Measurements from ENCODE around the gene KCNK3. TPM values are rescaled to one million over a fixed set of nuclear protein-coding genes. Genes with fewer than 3 reads are reported as not detected.

The KCNK3 gene
- total and polyA plus RNA-seq, 2 donors (not counting 3 experiments of a cell fraction or from before 2014, with no cell fraction given): not detected

GRCh38 chr2:26651470-26651771, 41.1 kb upstream of the KCNK3 start:
- Histone ChIP-seq H3K9me3 (replicated peaks; ENCODE audit: control insufficient read depth, insufficient read depth, low read length) (no peaks in the 10 kb centered on the region), H3K27me3 (ENCODE audit: control insufficient read depth in 2 of 2, insufficient read depth in 2 of 2, low read length in 2 of 2) (no peaks in the 10 kb centered on the region), H2AFZ (ENCODE audit: low read depth, low read length) (no peak overlapping the region), H3K4me2 (ENCODE audit: insufficient read depth, low read length) (no peak overlapping the region), H3K27ac (ENCODE audit: insufficient read depth, low read depth, low read length) (no peak overlapping the region), H3K9ac (replicated peaks; ENCODE audit: extremely low read depth, insufficient read depth, low read length) (no peak overlapping the region), H3K79me2 (ENCODE audit: control insufficient read depth, insufficient read depth, low read length) (no peaks in the 10 kb centered on the region), H3K4me1 (ENCODE audit: control insufficient read depth, extremely low read depth, insufficient read depth, low read length) (no peaks in the 10 kb centered on the region), H3K4me3 (replicated peaks in 1 of 3; ENCODE audit: insufficient read depth in 1 of 3, low read depth in 1 of 3, low read length in 3 of 3) (no peak overlapping the region), H3K9me1 (replicated peaks; ENCODE audit: control insufficient read depth, extremely low read depth, insufficient read depth, low read length) (no peaks in the 10 kb centered on the region), H3K36me3 (ENCODE audit: control insufficient read depth in 2 of 2, extremely low read depth in 1 of 2, insufficient read depth in 2 of 2, low read length in 2 of 2) (no peaks in the 10 kb centered on the region), H4K20me1 (replicated peaks; ENCODE audit: control insufficient read depth, extremely low read depth, insufficient read depth, low read length) (no peaks in the 10 kb centered on the region)
- intact Hi-C loops (cut with micrococcal nuclease) (no loop called here), dilution Hi-C loops (cut with MboI; ENCODE audit: extremely low pct_ligation_motif_present, low sequenced_read_pairs) (no loop called here)
- BruUV-seq (replicated peaks): no TSS peak
- TF ChIP-seq EZH2 (IDR thresholded peaks at IDR 0.05; ENCODE audit: borderline replicate concordance, low read depth, low read length, severe bottlenecking) (no peak), CTCF (IDR thresholded peaks at IDR 0.05; ENCODE audit: extremely low read depth in 1 of 2, insufficient read depth in 1 of 2, low read depth in 1 of 2, low read length in 2 of 2) (no peak), POLR2A (IDR thresholded peaks at IDR 0.05; ENCODE audit: low read depth, low read length) (no peak), FOS (IDR thresholded peaks at IDR 0.05; ENCODE audit: borderline replicate concordance, insufficient read depth, low read length) (no peak), GATA2 (IDR thresholded peaks at IDR 0.05; ENCODE audit: insufficient read depth, insufficient read length, low read depth, low read length) (no peak), POLR2AphosphoS5 (IDR thresholded peaks at IDR 0.05; ENCODE audit: insufficient read depth, low read depth, low read length) (no peak), MYC (IDR thresholded peaks at IDR 0.05; ENCODE audit: low read depth, low read length) (no peak), JUN (IDR thresholded peaks at IDR 0.05; ENCODE audit: borderline replicate concordance, insufficient read depth, insufficient read length, low read depth) (no peak), MAX (IDR thresholded peaks at IDR 0.05; ENCODE audit: insufficient read depth, insufficient read length) (no peak)
- DNase-seq (ENCODE audit: low read depth, low spot score): no peak
- ChIA-PET POLR2A (no interaction called here), CTCF (interaction anchor here (1.2 to 1.6 kb wide), 4 partner anchors 9 to 82 kb away, joined by 3 to 9 read pairs (median 4); no protein-coding TSS in a partner anchor)
- FAIRE-seq: no peak

Measured in endothelial cell of umbilical vein (primary cell).